HepG2 (cell line): ENCODE data around the gene DNPH1. TPM values are rescaled to one million over a fixed set of nuclear protein-coding genes. Genes with fewer than 3 reads are reported as not detected.

Experiments
- AGO2 ChIP-seq: fragments of 200-400 bp; formaldehyde crosslinking; optimal IDR thresholded peaks from 2 replicates; pipeline ENCODE3; 2017; ENCODE audit warnings: mild to moderate bottlenecking, low read depth, low read length, moderate library complexity
- ATF7-NPFF ChIP-seq: sonication (generic); formaldehyde crosslinking; IDR thresholded peaks from 2 replicates; pipeline ENCODE4 v1.8.1; 2023; ENCODE audit warnings: mild to moderate bottlenecking, low read depth, missing genetic modification reagents, moderate library complexity
- RAD21 ChIP-seq: fragments of 450-650 bp; formaldehyde crosslinking; IDR thresholded peaks from 2 replicates; pipeline ENCODE4 v1.5.0; 2020; ENCODE audit warnings: mild to moderate bottlenecking
- RBM22 ChIP-seq: fragments of 200-400 bp; formaldehyde crosslinking; optimal IDR thresholded peaks from 2 replicates; pipeline ENCODE3; 2017; ENCODE audit warnings: mild to moderate bottlenecking, low read length, moderate library complexity
- RFXANK ChIP-seq: IDR thresholded peaks from 2 replicates; pipeline ENCODE4 v1.6.1; 2016
- RXRB ChIP-seq: IDR thresholded peaks from 2 replicates; pipeline ENCODE4 v1.6.1; 2016; ENCODE audit warnings: borderline replicate concordance, missing genetic modification reagents, missing compliant biosample characterization
- ZBTB7B ChIP-seq: sonication (generic); formaldehyde crosslinking; IDR thresholded peaks from 2 replicates; pipeline ENCODE4 v1.4.0; 2020; ENCODE audit warnings: missing genetic modification reagents
- ZNF232 ChIP-seq: sonication (generic); formaldehyde crosslinking; IDR thresholded peaks from 2 replicates; pipeline ENCODE4 v1.4.0; 2020; ENCODE audit warnings: missing genetic modification reagents, borderline replicate concordance
- ZNF264 ChIP-seq: sonication (generic); formaldehyde crosslinking; IDR thresholded peaks from 2 replicates; pipeline ENCODE4 v1.4.0; 2020; ENCODE audit warnings: missing genetic modification reagents
- ZNF274 ChIP-seq: sonication (generic); formaldehyde crosslinking; IDR thresholded peaks from 2 replicates; pipeline ENCODE4 v1.5.1; 2020; ENCODE audit warnings: mild to moderate bottlenecking, missing genetic modification reagents
- ZNF446 ChIP-seq: sonication (generic); formaldehyde crosslinking; IDR thresholded peaks from 2 replicates; pipeline ENCODE4 v1.5.0; 2020; ENCODE audit warnings: mild to moderate bottlenecking, missing genetic modification reagents
- ZNF558 ChIP-seq: sonication (generic); formaldehyde crosslinking; IDR thresholded peaks from 2 replicates; pipeline ENCODE4 v1.9.0; 2022; ENCODE audit warnings: mild to moderate bottlenecking, missing genetic modification reagents, borderline replicate concordance
- ZNF616 ChIP-seq: sonication (generic); formaldehyde crosslinking; IDR thresholded peaks from 2 replicates; pipeline ENCODE4 v1.5.0; 2020; ENCODE audit warnings: low read depth, mild to moderate bottlenecking, missing genetic modification reagents
- ZNF619 ChIP-seq: sonication (generic); formaldehyde crosslinking; IDR thresholded peaks from 2 replicates; pipeline ENCODE4 v1.4.0; 2020; ENCODE audit warnings: mild to moderate bottlenecking, missing genetic modification reagents
- ZNF773 ChIP-seq: sonication (generic); formaldehyde crosslinking; IDR thresholded peaks from 2 replicates; pipeline ENCODE4 v1.4.0; 2020; ENCODE audit warnings: missing genetic modification reagents, borderline replicate concordance
- ZNF841 ChIP-seq: sonication (generic); formaldehyde crosslinking; IDR thresholded peaks from 2 replicates; pipeline ENCODE4 v1.8.1; 2023; ENCODE audit warnings: missing genetic modification reagents, borderline replicate concordance
- polyA plus RNA-seq, 8 experiments: library from polyadenylated mRNA; depleted of rRNA in 3 of 8; stranded (reverse) in 7 of 8; unstranded in 1 of 8; fragments of >200 nt; fragmentation: Illumina TruSeq in 4 of 8; extraction: Trizol in 4 of 8; gene quantifications; 2 replicates each; pipeline versions ENCODE4 v1.2.1 to v1.2.3, GENCODE V29; 2011 to 2016; ENCODE audit warnings: low read depth in 4 of 8, missing spikeins in 1 of 8, mixed read lengths in 1 of 8; ENCODE audit not compliant: insufficient read depth in 1 of 8
- total RNA-seq, 5 experiments: library from RNA; depleted of rRNA; stranded (reverse); fragments of >200 nt; fragmentation: Illumina TruSeq; extraction: Trizol; gene quantifications; 2 replicates each; pipeline ENCODE4 v1.2.3, GENCODE V29; 2016; ENCODE audit warnings: low read depth in 1 of 5
- TF ChIP-seq, protein P1 (sequence below): sonication (generic); formaldehyde crosslinking; IDR thresholded peaks from 2 replicates; pipeline ENCODE4 v1.4.0; 2020; ENCODE audit warnings: mild to moderate bottlenecking, missing genetic modification reagents, borderline replicate concordance
- TF ChIP-seq, protein P2 (sequence below): sonication (generic); formaldehyde crosslinking; IDR thresholded peaks from 2 replicates; pipeline ENCODE4 v1.4.0; 2020; ENCODE audit warnings: missing genetic modification reagents
- TF ChIP-seq, protein P3 (sequence below): sonication (generic); formaldehyde crosslinking; IDR thresholded peaks from 2 replicates; pipeline ENCODE4 v1.5.1; 2020; ENCODE audit warnings: missing genetic modification reagents, mild to moderate bottlenecking, borderline replicate concordance
- TF ChIP-seq, protein P4 (sequence below): sonication (generic); formaldehyde crosslinking; IDR thresholded peaks from 2 replicates; pipeline ENCODE4 v1.8.1; 2023; ENCODE audit warnings: missing genetic modification reagents, inconsistent platforms, borderline replicate concordance
- TF ChIP-seq, protein P5 (sequence below): sonication (generic); formaldehyde crosslinking; IDR thresholded peaks from 2 replicates; pipeline ENCODE4 v1.8.1; 2023; ENCODE audit warnings: mild to moderate bottlenecking, inconsistent platforms, moderate library complexity, missing genetic modification reagents, borderline replicate concordance

DNPH1 gene
- total and polyA plus RNA-seq, 2 of the 13 experiments (the other 11 are each of a cell fraction or from before 2014, with no cell fraction given): 56.5 to 75.1 TPM

DNA sequence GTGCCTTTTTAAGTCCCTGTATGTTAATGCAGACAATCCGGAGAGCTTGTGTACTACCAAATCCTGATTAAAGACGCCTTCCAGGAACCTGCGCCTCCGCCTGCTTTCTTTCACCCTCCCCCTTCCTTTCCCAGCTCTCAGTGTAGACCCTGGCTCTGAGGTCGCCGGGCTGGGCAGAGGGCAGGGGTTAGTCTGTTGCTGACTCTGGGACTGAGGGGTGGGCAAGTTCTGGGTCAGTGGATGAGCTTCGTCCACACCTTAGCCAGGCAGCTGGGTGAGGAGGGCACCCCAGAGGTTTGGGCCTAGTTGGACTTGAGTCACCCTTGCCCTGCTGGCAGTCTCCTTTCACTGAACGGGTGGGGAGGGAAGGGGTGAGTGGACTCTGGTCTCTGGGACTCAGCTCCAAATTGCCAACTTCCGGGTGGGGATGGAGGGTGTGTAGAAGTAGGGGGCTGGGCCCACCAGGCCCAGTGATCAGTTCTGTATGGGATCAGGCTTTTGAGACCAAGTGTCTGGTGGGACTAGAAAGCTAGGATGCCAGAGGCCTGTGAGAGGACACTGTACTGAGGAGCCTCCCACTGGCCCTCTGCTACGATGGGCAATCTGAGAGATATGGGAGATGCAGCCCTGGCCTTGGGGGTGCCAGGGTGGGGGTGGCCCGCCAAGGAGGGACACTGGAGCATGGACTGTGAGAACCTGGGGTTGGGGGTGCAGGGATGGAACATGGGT is 47.5 kb upstream of the DNPH1 start (continued):
- TF ChIP-seq ATF7-NPFF: no peak
- peak; percentile 96 for TF ChIP-seq ZBTB7B
- TF ChIP-seq ZNF619 (CRISPR knock-in tag): peak; percentile 49; the same call in 1 of the 2 replicates
- TF ChIP-seq, protein P1, sequence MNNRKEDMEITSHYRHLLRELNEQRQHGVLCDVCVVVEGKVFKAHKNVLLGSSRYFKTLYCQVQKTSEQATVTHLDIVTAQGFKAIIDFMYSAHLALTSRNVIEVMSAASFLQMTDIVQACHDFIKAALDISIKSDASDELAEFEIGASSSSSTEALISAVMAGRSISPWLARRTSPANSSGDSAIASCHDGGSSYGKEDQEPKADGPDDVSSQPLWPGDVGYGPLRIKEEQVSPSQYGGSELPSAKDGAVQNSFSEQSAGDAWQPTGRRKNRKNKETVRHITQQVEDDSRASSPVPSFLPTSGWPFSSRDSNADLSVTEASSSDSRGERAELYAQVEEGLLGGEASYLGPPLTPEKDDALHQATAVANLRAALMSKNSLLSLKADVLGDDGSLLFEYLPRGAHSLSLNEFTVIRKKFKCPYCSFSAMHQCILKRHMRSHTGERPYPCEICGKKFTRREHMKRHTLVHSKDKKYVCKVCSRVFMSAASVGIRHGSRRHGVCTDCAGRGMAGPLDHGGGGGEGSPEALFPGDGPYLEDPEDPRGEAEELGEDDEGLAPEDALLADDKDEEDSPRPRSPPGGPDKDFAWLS: peak; percentile 97; the same call in 1 of the 2 replicates
- TF ChIP-seq, protein P2, sequence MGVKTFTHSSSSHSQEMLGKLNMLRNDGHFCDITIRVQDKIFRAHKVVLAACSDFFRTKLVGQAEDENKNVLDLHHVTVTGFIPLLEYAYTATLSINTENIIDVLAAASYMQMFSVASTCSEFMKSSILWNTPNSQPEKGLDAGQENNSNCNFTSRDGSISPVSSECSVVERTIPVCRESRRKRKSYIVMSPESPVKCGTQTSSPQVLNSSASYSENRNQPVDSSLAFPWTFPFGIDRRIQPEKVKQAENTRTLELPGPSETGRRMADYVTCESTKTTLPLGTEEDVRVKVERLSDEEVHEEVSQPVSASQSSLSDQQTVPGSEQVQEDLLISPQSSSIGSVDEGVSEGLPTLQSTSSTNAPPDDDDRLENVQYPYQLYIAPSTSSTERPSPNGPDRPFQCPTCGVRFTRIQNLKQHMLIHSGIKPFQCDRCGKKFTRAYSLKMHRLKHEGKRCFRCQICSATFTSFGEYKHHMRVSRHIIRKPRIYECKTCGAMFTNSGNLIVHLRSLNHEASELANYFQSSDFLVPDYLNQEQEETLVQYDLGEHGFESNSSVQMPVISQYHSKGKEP: no peak
- TF ChIP-seq ZNF446 (CRISPR knock-in tag): no peak
- no peak for TF ChIP-seq ZNF558 (CRISPR knock-in tag)
- TF ChIP-seq ZNF274 (CRISPR knock-in tag): peak; percentile 56; the same call in 1 of the 2 replicates
- TF ChIP-seq RFXANK (CRISPR knock-in tag): no peak
- no peak; the same call in none of the 2 replicates for TF ChIP-seq RAD21
- no peak for TF ChIP-seq ZNF841
- no peak for TF ChIP-seq ZNF232 (CRISPR knock-in tag)
- 0 out of 2 replicates have a peak, but pooled peaks have one; percentile 53 for TF ChIP-seq ZNF616 (CRISPR knock-in tag)
- TF ChIP-seq, protein P3, sequence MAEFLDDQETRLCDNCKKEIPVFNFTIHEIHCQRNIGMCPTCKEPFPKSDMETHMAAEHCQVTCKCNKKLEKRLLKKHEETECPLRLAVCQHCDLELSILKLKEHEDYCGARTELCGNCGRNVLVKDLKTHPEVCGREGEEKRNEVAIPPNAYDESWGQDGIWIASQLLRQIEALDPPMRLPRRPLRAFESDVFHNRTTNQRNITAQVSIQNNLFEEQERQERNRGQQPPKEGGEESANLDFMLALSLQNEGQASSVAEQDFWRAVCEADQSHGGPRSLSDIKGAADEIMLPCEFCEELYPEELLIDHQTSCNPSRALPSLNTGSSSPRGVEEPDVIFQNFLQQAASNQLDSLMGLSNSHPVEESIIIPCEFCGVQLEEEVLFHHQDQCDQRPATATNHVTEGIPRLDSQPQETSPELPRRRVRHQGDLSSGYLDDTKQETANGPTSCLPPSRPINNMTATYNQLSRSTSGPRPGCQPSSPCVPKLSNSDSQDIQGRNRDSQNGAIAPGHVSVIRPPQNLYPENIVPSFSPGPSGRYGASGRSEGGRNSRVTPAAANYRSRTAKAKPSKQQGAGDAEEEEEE (CRISPR knock-in tag): no peak
- TF ChIP-seq, protein P4, sequence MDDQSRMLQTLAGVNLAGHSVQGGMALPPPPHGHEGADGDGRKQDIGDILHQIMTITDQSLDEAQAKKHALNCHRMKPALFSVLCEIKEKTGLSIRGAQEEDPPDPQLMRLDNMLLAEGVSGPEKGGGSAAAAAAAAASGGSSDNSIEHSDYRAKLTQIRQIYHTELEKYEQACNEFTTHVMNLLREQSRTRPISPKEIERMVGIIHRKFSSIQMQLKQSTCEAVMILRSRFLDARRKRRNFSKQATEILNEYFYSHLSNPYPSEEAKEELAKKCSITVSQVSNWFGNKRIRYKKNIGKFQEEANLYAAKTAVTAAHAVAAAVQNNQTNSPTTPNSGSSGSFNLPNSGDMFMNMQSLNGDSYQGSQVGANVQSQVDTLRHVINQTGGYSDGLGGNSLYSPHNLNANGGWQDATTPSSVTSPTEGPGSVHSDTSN (CRISPR knock-in tag): no peak
- TF ChIP-seq AGO2: peak; percentile 43
- peak; percentile 78 for TF ChIP-seq RBM22
- no peak for TF ChIP-seq ZNF773 (CRISPR knock-in tag)
- peak; percentile 88 for TF ChIP-seq RXRB (CRISPR knock-in tag)
- TF ChIP-seq ZNF264: no peak
- TF ChIP-seq, protein P5, sequence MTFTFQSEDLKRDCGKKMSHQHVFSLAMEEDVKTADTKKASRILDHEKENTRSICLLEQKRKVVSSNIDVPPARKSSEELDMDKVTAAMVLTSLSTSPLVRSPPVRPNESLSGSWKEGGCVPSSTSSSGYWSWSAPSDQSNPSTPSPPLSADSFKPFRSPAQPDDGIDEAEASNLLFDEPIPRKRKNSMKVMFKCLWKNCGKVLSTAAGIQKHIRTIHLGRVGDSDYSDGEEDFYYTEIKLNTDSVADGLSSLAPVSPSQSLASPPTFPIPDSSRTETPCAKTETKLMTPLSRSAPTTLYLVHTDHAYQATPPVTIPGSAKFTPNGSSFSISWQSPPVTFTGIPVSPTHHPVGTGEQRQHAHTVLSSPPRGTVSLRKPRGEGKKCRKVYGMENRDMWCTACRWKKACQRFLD (CRISPR knock-in tag): no peak
